K562 (cell line): ENCODE results near the gene FBXW11. TPM values are rescaled to one million over a fixed set of nuclear protein-coding genes. Genes with fewer than 3 reads are reported as not detected.

Experiments used
- ATAC-seq: fragments of 200-7000 bp; cut with Tn5 transposase; 3 replicates; pipeline ENCODE4 v1.9.1; 2020; ENCODE audit warnings: moderate library complexity
- BruUV-seq: library from RNA; stranded (reverse); fragments of 400-500 nt; replicated peaks from 2 replicates; lab custom pipeline; 2021; lab: Mats Ljungman, UMichigan
- CTCF ChIA-PET: fragments of 300-600 bp; formaldehyde crosslinking; extraction: SDS; loops from one replicate; lab custom pipeline; 2021; ENCODE audit warnings: low intra/inter-chr PET ratio; lab: Yijun Ruan, JAX
- POLR2A ChIA-PET: fragments of 300-600, 350-650 bp; sonication (Branson Sonifier 250); formaldehyde crosslinking; extraction: SDS; loops from one replicate; lab custom pipeline; 2021; ENCODE audit warnings: antibody characterized with exemption, inconsistent platforms; lab: Yijun Ruan, JAX
- DNase-seq, 4 experiments: peaks; one replicate each; pipeline versions ENCODE4 v3.0.0 to v3.0.0-alpha.2; 2011 to 2018; ENCODE audit warnings: low spot score in 3 of 4, mixed read lengths in 3 of 4; ENCODE audit errors: extremely low read depth in 1 of 4
- FAIRE-seq: peaks from 2 replicates; lab custom pipeline; 2011; peaks lifted over from hg19 to GRCh38; lab: Jason Lieb, UNC
- H2AFZ ChIP-seq: 2 replicates; pipeline ENCODE4 v1.6.0; 2011; ENCODE audit warnings: low read depth, low read length, control low read depth, inconsistent platforms
- H3K27ac ChIP-seq: fragments of 200-600 bp; 3 replicates; pipeline ENCODE4 v1.8.0; 2011; ENCODE audit warnings: low read depth, mild to moderate bottlenecking, control low read depth, inconsistent platforms, low read length, moderate library complexity, mixed read lengths; ENCODE audit errors: extremely low read depth
- H3K27me3 ChIP-seq, 2 experiments: fragments of 300-600 bp in 1 of 2; 2 replicates in 1 of 2; 3 replicates in 1 of 2; pipeline versions ENCODE4 v1.6.0 to v1.8.0; 2011; ENCODE audit warnings: inconsistent platforms in 2 of 2, low read length in 2 of 2, mild to moderate bottlenecking in 1 of 2, mixed read lengths in 1 of 2, moderate library complexity in 1 of 2; ENCODE audit not compliant: control insufficient read depth in 2 of 2, insufficient read depth in 2 of 2
- H3K36me3 ChIP-seq: fragments of 300-600 bp; 3 replicates; pipeline ENCODE4 v1.8.0; 2011; ENCODE audit warnings: mild to moderate bottlenecking, low read length, inconsistent platforms; ENCODE audit not compliant: control insufficient read depth, insufficient read depth
- H3K4me1 ChIP-seq, 2 experiments: fragments of 200-600 bp in 1 of 2; replicated peaks in 1 of 2; 2 replicates in 1 of 2; 3 replicates in 1 of 2; pipeline versions ENCODE4 v1.5.1 to v1.8.0; 2011; ENCODE audit warnings: inconsistent platforms in 2 of 2, low read length in 2 of 2, mild to moderate bottlenecking in 1 of 2, mixed read lengths in 1 of 2, moderate library complexity in 1 of 2; ENCODE audit not compliant: control insufficient read depth in 2 of 2, insufficient read depth in 2 of 2
- H3K4me2 ChIP-seq: 2 replicates; pipeline ENCODE4 v1.6.1; 2011; ENCODE audit warnings: low read length, control low read depth, inconsistent platforms, mixed read lengths; ENCODE audit not compliant: insufficient read depth
- H3K4me3 ChIP-seq: fragments of 200-600 bp; sonication (generic), shearing (Covaris generic); 2 replicates; pipeline ENCODE4 v1.5.1; 2016; ENCODE audit warnings: control low read depth, inconsistent platforms
- H3K79me2 ChIP-seq: fragments of 200-600 bp; 3 replicates; pipeline ENCODE4 v1.8.0; 2011; ENCODE audit warnings: low read length, inconsistent platforms; ENCODE audit not compliant: control insufficient read depth, insufficient read depth
- H3K9ac ChIP-seq, 2 experiments: 2 replicates each; pipeline versions ENCODE4 v1.6.0 to v1.6.1; 2011; ENCODE audit warnings: low read depth in 2 of 2, low read length in 2 of 2, control low read depth in 1 of 2, inconsistent platforms in 1 of 2, mild to moderate bottlenecking in 1 of 2, mixed read lengths in 1 of 2; ENCODE audit not compliant: insufficient read depth in 1 of 2
- H3K9me1 ChIP-seq: one replicate; pipeline ENCODE4 v1.6.0; 2011; ENCODE audit warnings: inconsistent platforms, mild to moderate bottlenecking, low read length, moderate library complexity; ENCODE audit not compliant: control insufficient read depth, insufficient read depth
- H3K9me3 ChIP-seq: replicated peaks from 2 replicates; pipeline ENCODE4 v1.5.1; 2011; ENCODE audit warnings: low read depth, low read length, inconsistent platforms; ENCODE audit not compliant: control insufficient read depth, insufficient read depth
- H4K20me1 ChIP-seq: replicated peaks from 2 replicates; pipeline ENCODE4 v1.6.1; 2011; ENCODE audit warnings: low read length, inconsistent platforms, mixed read lengths; ENCODE audit not compliant: control insufficient read depth, insufficient read depth
- BACH1 ChIP-seq: fragments of 200-800 bp; sonication (Bioruptor generic); IDR thresholded peaks from 2 replicates; pipeline ENCODE4 v1.6.1; 2016; ENCODE audit warnings: missing genetic modification characterization, missing compliant biosample characterization
- BCOR ChIP-seq: fragments of 450-650 bp; IDR thresholded peaks from 2 replicates; pipeline ENCODE4 v1.6.1; 2016
- HNRNPK ChIP-seq: fragments of 200-400 bp; formaldehyde crosslinking; IDR thresholded peaks from one replicate; pipeline ENCODE4 v1.6.1; 2018; ENCODE audit warnings: mild to moderate bottlenecking, low read depth, low read length; ENCODE audit not compliant: poor library complexity, severe bottlenecking
- KAT7 ChIP-seq: sonication (generic); formaldehyde crosslinking; IDR thresholded peaks from 2 replicates; pipeline ENCODE4 v1.8.0; 2022; ENCODE audit warnings: missing genetic modification reagents, mild to moderate bottlenecking, borderline replicate concordance
- NONO ChIP-seq, 2 experiments: fragments of 200-400 bp in 1 of 2; fragments of 450-650 bp in 1 of 2; formaldehyde crosslinking in 1 of 2; IDR thresholded peaks; 2 replicates each; pipeline ENCODE4 v1.6.1; 2017; ENCODE audit warnings: low read depth in 2 of 2, mild to moderate bottlenecking in 2 of 2, moderate library complexity in 2 of 2, low read length in 1 of 2
- POLR2A ChIP-seq: fragments of 450-650 bp; conservative IDR thresholded peaks from 2 replicates; pipeline ENCODE4 v1.6.1; 2016
- RBM17 ChIP-seq: fragments of 200-400 bp; formaldehyde crosslinking; IDR thresholded peaks from 2 replicates; pipeline ENCODE4 v1.6.1; 2017; ENCODE audit warnings: low read depth, mild to moderate bottlenecking, low read length, borderline replicate concordance
- SMARCB1 ChIP-seq: IDR thresholded peaks from 2 replicates; pipeline ENCODE4 v1.6.1; 2011; ENCODE audit warnings: improper control_type of control experiment, low read depth; ENCODE audit not compliant: insufficient read length
- SREBF1 ChIP-seq: fragments of 150-350 bp; IDR thresholded peaks from 2 replicates; pipeline ENCODE4 v1.6.1; 2014; ENCODE audit warnings: antibody characterized with exemption, low read depth, low read length, borderline replicate concordance
- SRSF9 ChIP-seq: fragments of 200-400 bp; formaldehyde crosslinking; IDR thresholded peaks from 2 replicates; pipeline ENCODE4 v1.6.1; 2017; ENCODE audit warnings: low read depth, low read length, borderline replicate concordance
- SUPT5H ChIP-seq: fragments of 450-650 bp; IDR thresholded peaks from 2 replicates; pipeline ENCODE4 v1.6.1; 2016
- TEAD2 ChIP-seq: fragments of 450-650 bp; IDR thresholded peaks from 2 replicates; pipeline ENCODE4 v1.6.1; 2016; ENCODE audit warnings: missing genetic modification characterization, control low read depth, missing compliant biosample characterization
- ZBTB1 ChIP-seq: sonication (generic); formaldehyde crosslinking; IDR thresholded peaks from 2 replicates; pipeline ENCODE4 v1.8.1; 2023; ENCODE audit warnings: missing genetic modification reagents, low read depth, mild to moderate bottlenecking, borderline replicate concordance
- ZNF217 ChIP-seq: sonication (generic); formaldehyde crosslinking; IDR thresholded peaks from 2 replicates; pipeline ENCODE4 v1.8.0; 2022; ENCODE audit warnings: mild to moderate bottlenecking, missing genetic modification reagents
- ZNF41 ChIP-seq: fragments of 250-450 bp; sonication (Bioruptor Pico); conservative IDR thresholded peaks from 2 replicates; pipeline ENCODE4 v1.4.0; 2020; ENCODE audit warnings: mild to moderate bottlenecking
- WGBS: fragments of 100-300 bp; shearing (Covaris generic); methylation state at CpG from one replicate; pipeline ENCODE4 v1.1.6; 2016; ENCODE audit warnings: low coverage, mixed read lengths; ENCODE audit not compliant: insufficient coverage; ENCODE audit errors: missing lambda C conversion rate; 5-methylcytosine and 5-hydroxymethylcytosine counted together
- in situ Hi-C: fragments of 300-500 bp; cut with MboI; formaldehyde crosslinking; loops from 4 replicates; pipeline ENCODE4 v1.15.0; 2018; ENCODE audit warnings: inconsistent platforms, mixed read lengths
- intact Hi-C: fragments of 100-400 bp; cut with micrococcal nuclease; formaldehyde crosslinking; loops from 2 replicates; pipeline ENCODE4 v1.14.2; 2022
- polyA plus RNA-seq, 8 experiments: library from polyadenylated mRNA; depleted of rRNA in 4 of 8; stranded (reverse) in 5 of 8; unstranded in 3 of 8; fragments of >200 nt; fragmentation: Nextera tagmentation in 2 of 8; fragmentation: Illumina TruSeq in 1 of 8; extraction: Ambion mirVana in 2 of 8; extraction: Trizol in 1 of 8; gene quantifications; 2 replicates each; pipeline versions ENCODE4 v1.2.1 to v1.2.3, GENCODE V29; 2011 to 2014; ENCODE audit warnings: inconsistent platforms in 1 of 8, missing spikeins in 1 of 8
- total RNA-seq, 7 experiments: library from RNA; depleted of rRNA in 6 of 7; stranded (reverse); fragments of >200 nt in 6 of 7; fragmentation: Illumina TruSeq in 2 of 7; extraction: Trizol in 2 of 7; gene quantifications; 2 replicates each; pipeline versions ENCODE4 v1.2.1 to v1.2.3, GENCODE V29; 2011 to 2021; ENCODE audit warnings: low replicate concordance in 1 of 7

Gene FBXW11
- total and polyA plus RNA-seq, 9 of the 15 experiments (the other 6 are each of a cell fraction or from before 2014, with no cell fraction given): 3.0 to 28.6 (median 23.6) TPM

- TF ChIP-seq SRSF9 (no peak), SREBF1 (no peak), BCOR (no peak), SMARCB1 (no peak)
- TF ChIP-seq, all 486 proteins: peak for 9
Measured at GRCh38 chr5:171966964-171967363, 39.5 kb downstream of the FBXW11 start (continued).

DNA sequence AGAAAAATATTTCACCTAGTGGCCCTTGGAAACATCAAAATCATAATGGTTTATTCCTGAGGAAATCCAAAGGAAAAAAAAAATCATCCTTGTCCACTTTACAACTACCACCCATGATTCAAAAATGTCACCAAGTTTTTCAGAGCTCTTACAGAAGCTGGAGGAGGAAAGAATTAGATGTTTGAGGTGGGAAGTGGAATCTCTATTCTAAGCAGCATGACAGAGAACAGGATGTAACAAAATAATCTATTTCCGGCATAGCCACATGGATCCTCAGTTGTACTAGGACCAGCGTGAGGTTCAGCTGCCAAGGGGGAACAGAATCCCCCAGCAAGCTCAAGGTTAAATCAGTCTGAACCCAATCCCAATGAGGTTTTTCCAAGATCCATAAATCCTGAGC is 40.2 kb downstream of the FBXW11 start:
- Histone ChIP-seq H4K20me1 (no peaks in the 10 kb centered on the region), H3K79me2 (peaks cover 52% of the 10 kb centered on the region), H3K9me1 (no peaks in the 10 kb centered on the region), H3K4me3 (no peak overlapping the region), H3K27me3 (no peaks in the 10 kb centered on the region), H3K4me1 (no peaks in the 10 kb centered on the region; a peak in 1 of 5 replicates), H3K27ac (no peak overlapping the region), H3K9ac (no peak overlapping the region), H3K4me2 (no peak overlapping the region), H3K36me3 (no peaks in the 10 kb centered on the region), H3K9me3 (no peaks in the 10 kb centered on the region)
- FAIRE-seq: no peak
- no peak for DNase-seq
- intact Hi-C loops: no loop called here
- ATAC-seq: no peak
- 86% methylated on average over 2 of the region's 2 CpGs for WGBS
- BruUV-seq: no TSS peak
- TF ChIP-seq ZNF217 (no peak), RBM17 (no peak), KAT7 (CRISPR knock-in tag) (no peak), POLR2A (no peak), NONO (IDR thresholded peaks at IDR 0.05; ENCODE audit: low read depth in 2 of 2, low read length in 1 of 2) (no peak), SUPT5H (no peak), ZNF41 (CRISPR knock-in tag) (no peak), BACH1 (no peak), ZBTB1 (CRISPR knock-in tag) (no peak), TEAD2 (tag) (no peak), HNRNPK (no peak)
- TF ChIP-seq, all 486 proteins: peak for 0
- in situ Hi-C loops: no loop called here
- ChIA-PET POLR2A (no interaction called here), CTCF (no interaction called here)
- H2AFZ ChIP-seq: no peak overlapping the region
